Activated CD4-positive, alpha-beta memory T cell treated with anti-CD3 and anti-CD28 coated beads for 36 hours (primary cell): Measurements from ENCODE around the gene NUDT16L1. TPM values are rescaled to one million over a fixed set of nuclear protein-coding genes. Genes with fewer than 3 reads are reported as not detected.
"Not testable (repeated sequence)": the region's sequence is repeated elsewhere in the genome, so short reads cannot be mapped to it uniquely, and the experiment has no call there.

Source experiments
- CTCF ChIA-PET: fragments of 350-600 bp; sonication (Branson Sonifier 250); formaldehyde crosslinking; loops from one replicate; lab custom pipeline; 2021; ENCODE audit warnings: antibody characterized with exemption, inconsistent platforms; lab: Charles Lee
- POLR2A ChIA-PET: fragments of 350-600 bp; sonication (Branson Sonifier 250); formaldehyde crosslinking; loops from one replicate; lab custom pipeline; 2021; ENCODE audit warnings: antibody characterized with exemption; lab: Charles Lee
- DNase-seq: peaks from one replicate; pipeline ENCODE4 v3.0.0-alpha.2; 2020
- H3K27ac Mint-ChIP-seq: one replicate; pipeline ENCODE4 v1.8.0; 2021; ENCODE audit warnings: mixed read lengths
- H3K27me3 Mint-ChIP-seq: one replicate; pipeline ENCODE4 v1.8.0; 2021; ENCODE audit warnings: mixed read lengths
- H3K36me3 Mint-ChIP-seq: one replicate; pipeline ENCODE4 v1.8.0; 2021; ENCODE audit warnings: mixed read lengths
- H3K4me1 Mint-ChIP-seq: one replicate; pipeline ENCODE4 v1.8.0; 2021; ENCODE audit warnings: low read depth, mixed read lengths
- H3K4me3 Mint-ChIP-seq: one replicate; pipeline ENCODE4 v1.8.0; 2021; ENCODE audit warnings: mild to moderate bottlenecking, mixed read lengths
- H3K9me3 Mint-ChIP-seq: one replicate; pipeline ENCODE4 v1.8.0; 2021; ENCODE audit warnings: mixed read lengths
- intact Hi-C: fragments of 100-400 bp; cut with micrococcal nuclease; formaldehyde crosslinking; loops from one replicate; pipeline ENCODE4 v1.15.1; 2023
- microRNA-seq: library from miRNA; unstranded; fragments of <30 nt; microRNA quantifications from one replicate; pipeline ENCODE4 v1.2.0, GENCODE V29; 2022; ENCODE audit warnings: borderline number of aligned reads, borderline microRNAs expressed, borderline replicate concordance
- total RNA-seq, 2 experiments: library from RNA; stranded (reverse); gene quantifications; one replicate each; pipeline ENCODE4 v1.2.3, GENCODE V29; 2021

The NUDT16L1 gene
- total RNA-seq, 2 experiments from 2014 or later, result 22.2 to 23.6 TPM

GRCh38 chr16:4737545-4737944 lies 44.2 kb downstream of the NUDT16L1 start:
- no peak for DNase-seq
- Mint-ChIP-seq H3K27ac (no peak overlapping the region), H3K4me3 (no peak overlapping the region), H3K36me3 (no peaks in the 10 kb centered on the region), H3K9me3 (no peaks in the 10 kb centered on the region), H3K27me3 (no peaks in the 10 kb centered on the region), H3K4me1 (peaks cover 14% of the 10 kb centered on the region)
- POLR2A ChIA-PET, result no interaction called here
- intact Hi-C loops, result loop anchor here (10.0 kb wide), 1 partner anchor 357 kb away; the partner anchor contains the start of gene EEF2KMT
- CTCF ChIA-PET, result no interaction called here

- CTCF ChIA-PET, result interaction anchor here (1.2 kb wide), 1 partner anchor 88 kb away, joined by 3 read pairs; no protein-coding TSS in a partner anchor
- H3K4me1 Mint-ChIP-seq, result peaks cover 12% of the 10 kb centered on the region
- POLR2A ChIA-PET, H3K36me3 Mint-ChIP-seq, H3K27me3 Mint-ChIP-seq, H3K9me3 Mint-ChIP-seq, H3K4me3 Mint-ChIP-seq, DNase-seq, H3K27ac Mint-ChIP-seq: not testable (repeated sequence)
- intact Hi-C loops, result loop anchor here (10.0 kb wide), 1 partner anchor 356 kb away; the partner anchor contains the start of gene EEF2KMT
Measured at GRCh38 chr16:4738370-4738769, 45.0 kb downstream of the NUDT16L1 start.

- CTCF ChIA-PET, result no interaction called here
- peak overlapping the region; percentile 40 for H3K4me3 Mint-ChIP-seq
- no peaks in the 10 kb centered on the region for H3K36me3 Mint-ChIP-seq
- POLR2A ChIA-PET, result no interaction called here
- no peak for DNase-seq
- intact Hi-C loops, result no loop called here
- H3K27ac Mint-ChIP-seq, result no peak overlapping the region
- H3K4me1 Mint-ChIP-seq, result peaks cover 12% of the 10 kb centered on the region
- no peaks in the 10 kb centered on the region for H3K27me3 Mint-ChIP-seq
- H3K9me3 Mint-ChIP-seq, result no peaks in the 10 kb centered on the region
Measured at GRCh38 chr16:4743226-4743878, 50.0 kb downstream of the NUDT16L1 start.

GRCh38 chr16:4744555-4745273 lies 51.4 kb downstream of the NUDT16L1 start:
- no peaks in the 10 kb centered on the region for H3K27me3 Mint-ChIP-seq
- H3K27ac Mint-ChIP-seq, result no peak overlapping the region
- ChIA-PET CTCF (no interaction called here), POLR2A (interaction anchor here (1.1 kb wide), 1 partner anchor 16 kb away, joined by 3 read pairs; no protein-coding TSS in a partner anchor)
- H3K9me3 Mint-ChIP-seq, result no peaks in the 10 kb centered on the region
- H3K4me3 Mint-ChIP-seq, result no peak overlapping the region
- peaks cover 12% of the 10 kb centered on the region for H3K4me1 Mint-ChIP-seq
- H3K36me3 Mint-ChIP-seq, result no peaks in the 10 kb centered on the region
- intact Hi-C loops, result no loop called here
- DNase-seq, result no peak

- ChIA-PET POLR2A (interaction anchor here (1.1 kb wide), 1 partner anchor 15 kb away, joined by 3 read pairs; no protein-coding TSS in a partner anchor), CTCF (no interaction called here)
- Mint-ChIP-seq H3K36me3 (no peaks in the 10 kb centered on the region), H3K9me3 (no peaks in the 10 kb centered on the region), H3K27me3 (no peaks in the 10 kb centered on the region), H3K4me1 (peaks cover 12% of the 10 kb centered on the region), H3K27ac (no peak overlapping the region), H3K4me3 (no peak overlapping the region)
- no peak for DNase-seq
- intact Hi-C loops, result no loop called here
Measured at GRCh38 chr16:4745274-4745569, 51.9 kb downstream of the NUDT16L1 start.

Small RNA genes lying within 50 kb of the gene (microRNA-seq; reads per million reads assigned to microRNA genes)
- not detected for gene MIR6769A

Other genes with a start within 250 kb of the NUDT16L1 start
- gene NMRAL1, start 218.9 kb upstream of the NUDT16L1 start, total RNA-seq, result 10 to 100 TPM; 50.5 to 55.0 TPM
- 10 to 100 TPM; 69.1 to 76.0 TPM for gene HMOX2, start 217.2 kb upstream of the NUDT16L1 start, total RNA-seq
- 10 to 100 TPM; 25.7 to 27.5 TPM for gene CDIP1, start 154.8 kb upstream of the NUDT16L1 start, total RNA-seq
- under 1 TPM; 0.07 to 0.17 TPM for gene C16orf96, start 137.2 kb upstream of the NUDT16L1 start, total RNA-seq
- 10 to 100 TPM; 13.4 to 13.5 TPM for gene UBALD1, start 78.7 kb upstream of the NUDT16L1 start, total RNA-seq
- 10 to 100 TPM; 72.7 to 73.2 TPM for gene MGRN1, start 68.7 kb upstream of the NUDT16L1 start, total RNA-seq
- gene ANKS3, start 40.7 kb downstream of the NUDT16L1 start, total RNA-seq, result 10 to 100 TPM; 11.7 to 13.3 TPM
- gene DNAAF8, start 41.0 kb downstream of the NUDT16L1 start, total RNA-seq, result under 1 TPM in 1 of 2 experiments, not detected in 1; 0.31 TPM
- gene ZNF500, start 73.6 kb downstream of the NUDT16L1 start, total RNA-seq, result 10 to 100 TPM; 11.3 to 11.4 TPM
- not detected for gene SEPTIN12, start 94.8 kb downstream of the NUDT16L1 start, total RNA-seq
- not detected for gene SMIM22, start 101.8 kb downstream of the NUDT16L1 start, total RNA-seq
- 1 to 10 TPM; 6.2 to 6.3 TPM for gene ROGDI, start 109.1 kb downstream of the NUDT16L1 start, total RNA-seq
- gene GLYR1, start 153.7 kb downstream of the NUDT16L1 start, total RNA-seq, result 10 to 100 TPM; 71.6 to 73.3 TPM
- gene UBN1, start 153.9 kb downstream of the NUDT16L1 start, total RNA-seq, result 10 to 100 TPM; 24.4 TPM
- under 1 TPM in 1 of 2 experiments, not detected in 1; 0.05 TPM for gene PPL, start 243.6 kb downstream of the NUDT16L1 start, total RNA-seq